OCI-LY1 (cell line): Measurements from ENCODE around the gene IRX2.

Source experiments
- H2AFZ ChIP-seq: fragments of 200-600 bp; sonication (generic), shearing (Covaris generic); 2 replicates; pipeline ENCODE4 v1.6.0; 2014; ENCODE audit warnings: antibody characterized with exemption, mild to moderate bottlenecking, low read length
- H3F3A ChIP-seq: fragments of 200-600 bp; sonication (generic), shearing (Covaris generic); 2 replicates; pipeline ENCODE4 v1.6.0; 2014; ENCODE audit warnings: mild to moderate bottlenecking, antibody characterized with exemption, low read length, moderate library complexity; ENCODE audit not compliant: insufficient read depth
- H3K27ac ChIP-seq: fragments of 200-600 bp; sonication (generic); 2 replicates; pipeline ENCODE4 v1.5.1; 2014; ENCODE audit warnings: low read length, mixed run types, mild to moderate bottlenecking, low read depth; ENCODE audit not compliant: poor library complexity, severe bottlenecking
- H3K27me3 ChIP-seq: fragments of 200-600 bp; sonication (generic); 2 replicates; pipeline ENCODE4 v1.6.0; 2014; ENCODE audit warnings: antibody characterized with exemption, mild to moderate bottlenecking, low read length, moderate library complexity; ENCODE audit not compliant: insufficient read depth
- H3K36me3 ChIP-seq: fragments of 200-600 bp; sonication (generic); 2 replicates; pipeline ENCODE4 v1.6.1; 2014; ENCODE audit warnings: mild to moderate bottlenecking, antibody characterized with exemption, low read length, moderate library complexity, mixed read lengths; ENCODE audit not compliant: insufficient read depth
- H3K4me1 ChIP-seq: fragments of 200-600 bp; sonication (generic); 2 replicates; pipeline ENCODE4 v1.5.1; 2014; ENCODE audit warnings: mild to moderate bottlenecking, low read length, moderate library complexity; ENCODE audit not compliant: insufficient read depth, severe bottlenecking
- H3K4me2 ChIP-seq: fragments of 200-600 bp; sonication (generic), shearing (Covaris generic); 2 replicates; pipeline ENCODE4 v1.6.1; 2014; ENCODE audit warnings: low read length
- H3K4me3 ChIP-seq: fragments of 200-600 bp; sonication (generic); 2 replicates; pipeline ENCODE4 v1.5.1; 2014; ENCODE audit warnings: low read length, low read depth, mild to moderate bottlenecking, mixed read lengths; ENCODE audit not compliant: poor library complexity, severe bottlenecking
- H3K79me2 ChIP-seq: fragments of 200-600 bp; shearing (Covaris generic); 2 replicates; pipeline ENCODE4 v1.6.1; 2016; ENCODE audit warnings: mixed run types, low read length, mixed read lengths; ENCODE audit not compliant: insufficient read depth
- H3K9ac ChIP-seq: fragments of 200-600 bp; sonication (generic), shearing (Covaris generic); 2 replicates; pipeline ENCODE4 v1.6.1; 2014; ENCODE audit warnings: mild to moderate bottlenecking, low read length, mixed read lengths
- H3K9me2 ChIP-seq: fragments of 200-600 bp; sonication (generic), shearing (Covaris generic); 2 replicates; pipeline ENCODE4 v1.6.1; 2014; ENCODE audit warnings: low read depth, mild to moderate bottlenecking, low read length, mixed read lengths
- H3K9me3 ChIP-seq: fragments of 200-600 bp; shearing (Covaris generic); 2 replicates; pipeline ENCODE4 v1.6.1; 2014; ENCODE audit warnings: low read length, mixed read lengths
- H4K20me1 ChIP-seq: fragments of 200-600 bp; sonication (generic), shearing (Covaris generic); 2 replicates; pipeline ENCODE4 v1.6.0; 2016; ENCODE audit warnings: mild to moderate bottlenecking, low read length; ENCODE audit not compliant: insufficient read depth
- CTCF ChIP-seq: fragments of 200-600 bp; sonication (generic), shearing (Covaris generic); IDR thresholded peaks from 2 replicates; pipeline ENCODE4 v1.5.1; 2017; ENCODE audit warnings: mild to moderate bottlenecking, antibody characterized with exemption, low read length, moderate library complexity, mixed read lengths
- EZH2 ChIP-seq: fragments of 200-600 bp; sonication (generic), shearing (Covaris generic); IDR thresholded peaks from 2 replicates; pipeline ENCODE4 v1.8.0; 2017; ENCODE audit warnings: borderline replicate concordance, mixed run types, mild to moderate bottlenecking, antibody characterized with exemption, low read length, moderate library complexity, mixed read lengths

The IRX2 gene

GRCh38 chr5:2700876-2701275 lies 50.6 kb downstream of the IRX2 start:
- H3K79me2 ChIP-seq = no peaks in the 10 kb centered on the region
- H3K27ac ChIP-seq = no peak overlapping the region
- no peaks in the 10 kb centered on the region for H3K9me2 ChIP-seq
- no peak overlapping the region for H3K9ac ChIP-seq
- no peaks in the 10 kb centered on the region for H4K20me1 ChIP-seq
- TF ChIP-seq EZH2 (no peak), CTCF (no peak)
- no peaks in the 10 kb centered on the region for H3K9me3 ChIP-seq
- H3K27me3 ChIP-seq = no peaks in the 10 kb centered on the region
- H2AFZ ChIP-seq = no peak overlapping the region
- H3F3A ChIP-seq = no peaks in the 10 kb centered on the region
- H3K4me3 ChIP-seq = no peak overlapping the region
- no peaks in the 10 kb centered on the region for H3K4me1 ChIP-seq
- no peak overlapping the region for H3K4me2 ChIP-seq
- no peaks in the 10 kb centered on the region for H3K36me3 ChIP-seq

GRCh38 chr5:2699686-2700085 lies 51.8 kb downstream of the IRX2 start:
- Histone ChIP-seq H3K9me2 (no peaks in the 10 kb centered on the region), H3K4me2 (no peak overlapping the region), H3K27me3 (no peaks in the 10 kb centered on the region), H3K4me1 (no peaks in the 10 kb centered on the region), H3K79me2 (no peaks in the 10 kb centered on the region), H3K36me3 (no peaks in the 10 kb centered on the region), H3K4me3 (no peak overlapping the region), H3K9me3 (no peaks in the 10 kb centered on the region), H4K20me1 (no peaks in the 10 kb centered on the region), H3K9ac (no peak overlapping the region), H3F3A (no peaks in the 10 kb centered on the region), H2AFZ (no peak overlapping the region), H3K27ac (no peak overlapping the region)
- TF ChIP-seq CTCF (no peak), EZH2 (no peak)

- no peak overlapping the region for H3K9ac ChIP-seq
- H4K20me1 ChIP-seq = no peaks in the 10 kb centered on the region
- H3K36me3 ChIP-seq = no peaks in the 10 kb centered on the region
- no peak overlapping the region for H3K4me3 ChIP-seq
- no peaks in the 10 kb centered on the region for H3F3A ChIP-seq
- H3K27ac ChIP-seq = no peak overlapping the region
- H3K27me3 ChIP-seq = no peaks in the 10 kb centered on the region
- TF ChIP-seq EZH2 (no peak), CTCF (no peak)
- no peaks in the 10 kb centered on the region for H3K4me1 ChIP-seq
- no peaks in the 10 kb centered on the region for H3K9me2 ChIP-seq
- no peak overlapping the region for H3K4me2 ChIP-seq
- no peaks in the 10 kb centered on the region for H3K9me3 ChIP-seq
- H3K79me2 ChIP-seq = no peaks in the 10 kb centered on the region
- no peak overlapping the region for H2AFZ ChIP-seq
Observed at GRCh38 chr5:2699231-2699630, 52.2 kb downstream of the IRX2 start.
